HepG2 (cell line): ENCODE measurements around the gene S100A16. TPM values are rescaled to one million over a fixed set of nuclear protein-coding genes. Genes with fewer than 3 reads are reported as not detected.
A peak's percentile ranks its signal among the peaks of the same experiment; 100 is the strongest.

Source experiments
- CHD2 ChIP-seq: IDR thresholded peaks from 2 replicates; pipeline ENCODE4 v1.6.1; 2011; ENCODE audit warnings: low read depth, low read length, improper control_type of control experiment
- CREB1 ChIP-seq, 2 experiments: fragments of 450-650 bp in 1 of 2; IDR thresholded peaks; 2 replicates each; pipeline ENCODE4 v1.6.1; 2016 to 2017; ENCODE audit warnings: control low read depth in 1 of 2, mild to moderate bottlenecking in 1 of 2, missing compliant biosample characterization in 1 of 2, missing genetic modification characterization in 1 of 2
- ELF1 ChIP-seq: sonication (generic); formaldehyde crosslinking; IDR thresholded peaks from 2 replicates; pipeline ENCODE4 v1.4.0; 2020; ENCODE audit warnings: missing genetic modification reagents
- FOSL2 ChIP-seq: sonication (generic); formaldehyde crosslinking; IDR thresholded peaks from 2 replicates; pipeline ENCODE4 v1.4.0; 2020; ENCODE audit warnings: missing genetic modification reagents
- FOXP1 ChIP-seq, 2 experiments: fragments of 450-650 bp in 1 of 2; IDR thresholded peaks; 2 replicates each; pipeline ENCODE4 v1.6.1; 2017 to 2018; ENCODE audit warnings: antibody characterized with exemption in 1 of 2
- GABPB1 ChIP-seq: IDR thresholded peaks from 2 replicates; pipeline ENCODE4 v1.6.1; 2016; ENCODE audit warnings: mild to moderate bottlenecking, missing genetic modification reagents, moderate library complexity, missing compliant biosample characterization
- JARID2 ChIP-seq: sonication (generic); formaldehyde crosslinking; IDR thresholded peaks from 2 replicates; pipeline ENCODE4 v1.8.1; 2023; ENCODE audit warnings: missing genetic modification reagents, inconsistent platforms; ENCODE audit not compliant: insufficient replicate concordance
- MAZ ChIP-seq, 2 experiments: sonication (generic) in 1 of 2; formaldehyde crosslinking in 1 of 2; IDR thresholded peaks; 2 replicates each; pipeline versions ENCODE4 v1.5.0 to v1.6.1; 2012 to 2020; ENCODE audit warnings: low read depth in 2 of 2, mild to moderate bottlenecking in 2 of 2, borderline replicate concordance in 1 of 2, improper control_type of control experiment in 1 of 2, low read length in 1 of 2, missing genetic modification reagents in 1 of 2, moderate library complexity in 1 of 2
- MBD4 ChIP-seq: IDR thresholded peaks from 2 replicates; pipeline ENCODE4 v1.6.1; 2012; ENCODE audit warnings: low read length, inconsistent platforms, borderline replicate concordance
- PHF20 ChIP-seq: sonication (generic); formaldehyde crosslinking; IDR thresholded peaks from 2 replicates; pipeline ENCODE4 v1.5.0; 2020; ENCODE audit warnings: mild to moderate bottlenecking, missing genetic modification reagents
- PHF8 ChIP-seq: sonication (generic); formaldehyde crosslinking; IDR thresholded peaks from 2 replicates; pipeline ENCODE4 v1.5.0; 2020; ENCODE audit warnings: missing genetic modification reagents
- RAD51 ChIP-seq: fragments of 450-650 bp; IDR thresholded peaks from 2 replicates; pipeline ENCODE4 v1.6.1; 2016; ENCODE audit warnings: borderline replicate concordance
- RBFOX2 ChIP-seq: fragments of 200-400 bp; formaldehyde crosslinking; IDR thresholded peaks from 2 replicates; pipeline ENCODE4 v1.6.1; 2017; ENCODE audit warnings: low read depth, mild to moderate bottlenecking, low read length
- SKI ChIP-seq: fragments of 450-650 bp; IDR thresholded peaks from one replicate; pipeline ENCODE4 v1.6.1; 2018; ENCODE audit warnings: mild to moderate bottlenecking; ENCODE audit not compliant: partially characterized antibody
- TSC22D2 ChIP-seq: sonication (generic); formaldehyde crosslinking; IDR thresholded peaks from 2 replicates; pipeline ENCODE4 v1.5.1; 2020; ENCODE audit warnings: missing genetic modification reagents, mild to moderate bottlenecking, borderline replicate concordance
- ZNF10 ChIP-seq: sonication (generic); formaldehyde crosslinking; IDR thresholded peaks from 2 replicates; pipeline ENCODE4 v1.4.0; 2020; ENCODE audit warnings: mild to moderate bottlenecking, low read depth, missing genetic modification reagents, borderline replicate concordance
- ZNF326 ChIP-seq: sonication (generic); formaldehyde crosslinking; IDR thresholded peaks from 2 replicates; pipeline ENCODE4 v1.4.0; 2020; ENCODE audit warnings: missing genetic modification reagents, borderline replicate concordance
- ZNF468 ChIP-seq: sonication (generic); formaldehyde crosslinking; IDR thresholded peaks from 2 replicates; pipeline ENCODE4 v1.8.0; 2022; ENCODE audit warnings: mild to moderate bottlenecking, moderate library complexity, missing genetic modification reagents
- ZNF484 ChIP-seq: sonication (generic); formaldehyde crosslinking; IDR thresholded peaks from 2 replicates; pipeline ENCODE4 v1.5.1; 2020; ENCODE audit warnings: mild to moderate bottlenecking, low read depth, missing genetic modification reagents, borderline replicate concordance
- ZNF563 ChIP-seq: sonication (generic); formaldehyde crosslinking; IDR thresholded peaks from 2 replicates; pipeline ENCODE4 v1.8.0; 2022; ENCODE audit warnings: mild to moderate bottlenecking, moderate library complexity, missing genetic modification reagents
- ZNF839 ChIP-seq: sonication (generic); formaldehyde crosslinking; IDR thresholded peaks from 2 replicates; pipeline ENCODE4 v1.4.0; 2020; ENCODE audit warnings: missing genetic modification reagents, mild to moderate bottlenecking, borderline replicate concordance
- ZSCAN21 ChIP-seq: sonication (generic); formaldehyde crosslinking; IDR thresholded peaks from 2 replicates; pipeline ENCODE4 v1.8.0; 2022; ENCODE audit warnings: mild to moderate bottlenecking, missing genetic modification reagents, moderate library complexity, borderline replicate concordance
- polyA plus RNA-seq, 8 experiments: library from polyadenylated mRNA; depleted of rRNA in 3 of 8; stranded (reverse) in 7 of 8; unstranded in 1 of 8; fragments of >200 nt; fragmentation: Illumina TruSeq in 4 of 8; extraction: Trizol in 4 of 8; gene quantifications; 2 replicates each; pipeline versions ENCODE4 v1.2.1 to v1.2.3, GENCODE V29; 2011 to 2016; ENCODE audit warnings: low read depth in 4 of 8, missing spikeins in 1 of 8, mixed read lengths in 1 of 8; ENCODE audit not compliant: insufficient read depth in 1 of 8
- total RNA-seq, 5 experiments: library from RNA; depleted of rRNA; stranded (reverse); fragments of >200 nt; fragmentation: Illumina TruSeq; extraction: Trizol; gene quantifications; 2 replicates each; pipeline ENCODE4 v1.2.3, GENCODE V29; 2016; ENCODE audit warnings: low read depth in 1 of 5
- TF ChIP-seq, protein P1 (sequence below): sonication (generic); formaldehyde crosslinking; IDR thresholded peaks from 2 replicates; pipeline ENCODE4 v1.4.0; 2020; ENCODE audit warnings: missing genetic modification reagents
- TF ChIP-seq, protein P2 (sequence below): sonication (generic); formaldehyde crosslinking; IDR thresholded peaks from 2 replicates; pipeline ENCODE4 v1.4.0; 2020; ENCODE audit warnings: missing genetic modification reagents, borderline replicate concordance

S100A16 gene
- total and polyA plus RNA-seq, 2 of the 13 experiments (the other 11 are each of a cell fraction or from before 2014, with no cell fraction given), result 46.0 to 195 TPM

DNA sequence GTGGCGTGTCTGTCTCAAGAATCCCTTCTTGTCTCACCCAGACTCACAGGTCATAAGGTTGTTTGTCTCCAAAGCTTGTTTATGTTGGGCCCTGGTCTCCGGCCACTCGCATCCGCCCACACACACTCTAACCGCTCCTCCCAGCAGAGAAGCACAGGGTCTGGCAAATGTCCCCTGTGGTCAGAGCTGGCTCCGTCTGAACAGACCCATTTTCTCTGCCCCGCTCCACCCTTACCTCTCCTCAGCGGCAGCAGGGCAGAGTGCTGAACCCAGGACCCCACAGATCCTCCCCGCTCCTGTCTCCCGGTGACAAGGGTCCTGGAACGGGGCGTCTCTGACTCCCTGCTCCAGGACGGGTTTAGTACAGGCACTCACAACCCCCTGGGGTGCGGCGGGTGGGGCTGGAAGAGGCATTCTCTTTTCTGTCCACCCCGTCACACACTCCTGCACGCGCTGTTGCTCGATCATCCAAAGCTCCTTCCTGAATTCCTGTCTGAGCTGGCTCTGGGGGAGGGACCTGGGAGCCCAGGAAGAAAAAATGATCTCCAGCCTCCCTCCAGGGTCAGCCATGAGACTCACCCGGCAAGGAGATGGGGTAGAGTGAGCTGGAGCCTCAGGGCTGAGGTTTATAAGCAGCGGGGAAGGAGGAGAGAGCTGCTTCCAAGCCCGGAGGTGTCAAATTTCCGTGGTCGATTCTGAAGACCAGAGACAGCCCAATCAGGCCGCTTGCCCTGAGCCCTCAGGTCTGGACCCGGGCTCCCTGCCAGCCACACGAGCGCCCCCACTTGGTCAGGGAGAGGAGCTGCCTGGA is 14.2 kb upstream of the S100A16 start, which contains the start of gene S100A13 (continued):
- TF ChIP-seq ELF1 (CRISPR knock-in tag) (no peak), MBD4 (no peak), ZSCAN21 (CRISPR knock-in tag) (0 out of 2 replicates have a peak, but pooled peaks have one; percentile 24), CHD2 (no peak), PHF8 (CRISPR knock-in tag) (peak; percentile 38; the same call in 1 of the 2 replicates), JARID2 (no peak), GABPB1 (no peak; the same call in 1 of the 2 replicates), ZNF326 (CRISPR knock-in tag) (no peak), MAZ (IDR thresholded peaks at IDR 0.05; ENCODE audit: borderline replicate concordance, low read depth, low read length) (no peak), MAZ (CRISPR knock-in tag; IDR thresholded peaks at IDR 0.05; ENCODE audit: low read depth) (0 out of 2 replicates have a peak, but pooled peaks have one; percentile 27), RBFOX2 (no peak), FOXP1 (IDR thresholded peaks at IDR 0.05) (no peak), FOXP1 (CRISPR knock-in tag; IDR thresholded peaks at IDR 0.05) (0 out of 2 replicates have a peak, but pooled peaks have one; percentile 14), RAD51 (no peak), PHF20 (no peak; the same call in 1 of the 2 replicates), ZNF10 (no peak), CREB1 (IDR thresholded peaks at IDR 0.05) (no peak), CREB1 (CRISPR knock-in tag; IDR thresholded peaks at IDR 0.05) (no peak), SKI (no peak), ZNF468 (no peak), ZNF484 (CRISPR knock-in tag) (no peak), ZNF839 (CRISPR knock-in tag) (no peak; the same call in 1 of the 2 replicates), ZNF563 (CRISPR knock-in tag) (peak; percentile 63; the same call in 1 of the 2 replicates), FOSL2 (CRISPR knock-in tag) (no peak; the same call in 1 of the 2 replicates), TSC22D2 (CRISPR knock-in tag) (peak; percentile 37; the same call in 1 of the 2 replicates)
- TF ChIP-seq, protein P1, sequence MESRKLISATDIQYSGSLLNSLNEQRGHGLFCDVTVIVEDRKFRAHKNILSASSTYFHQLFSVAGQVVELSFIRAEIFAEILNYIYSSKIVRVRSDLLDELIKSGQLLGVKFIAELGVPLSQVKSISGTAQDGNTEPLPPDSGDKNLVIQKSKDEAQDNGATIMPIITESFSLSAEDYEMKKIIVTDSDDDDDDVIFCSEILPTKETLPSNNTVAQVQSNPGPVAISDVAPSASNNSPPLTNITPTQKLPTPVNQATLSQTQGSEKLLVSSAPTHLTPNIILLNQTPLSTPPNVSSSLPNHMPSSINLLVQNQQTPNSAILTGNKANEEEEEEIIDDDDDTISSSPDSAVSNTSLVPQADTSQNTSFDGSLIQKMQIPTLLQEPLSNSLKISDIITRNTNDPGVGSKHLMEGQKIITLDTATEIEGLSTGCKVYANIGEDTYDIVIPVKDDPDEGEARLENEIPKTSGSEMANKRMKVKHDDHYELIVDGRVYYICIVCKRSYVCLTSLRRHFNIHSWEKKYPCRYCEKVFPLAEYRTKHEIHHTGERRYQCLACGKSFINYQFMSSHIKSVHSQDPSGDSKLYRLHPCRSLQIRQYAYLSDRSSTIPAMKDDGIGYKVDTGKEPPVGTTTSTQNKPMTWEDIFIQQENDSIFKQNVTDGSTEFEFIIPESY (CRISPR knock-in tag), result no peak
- TF ChIP-seq, protein P2, sequence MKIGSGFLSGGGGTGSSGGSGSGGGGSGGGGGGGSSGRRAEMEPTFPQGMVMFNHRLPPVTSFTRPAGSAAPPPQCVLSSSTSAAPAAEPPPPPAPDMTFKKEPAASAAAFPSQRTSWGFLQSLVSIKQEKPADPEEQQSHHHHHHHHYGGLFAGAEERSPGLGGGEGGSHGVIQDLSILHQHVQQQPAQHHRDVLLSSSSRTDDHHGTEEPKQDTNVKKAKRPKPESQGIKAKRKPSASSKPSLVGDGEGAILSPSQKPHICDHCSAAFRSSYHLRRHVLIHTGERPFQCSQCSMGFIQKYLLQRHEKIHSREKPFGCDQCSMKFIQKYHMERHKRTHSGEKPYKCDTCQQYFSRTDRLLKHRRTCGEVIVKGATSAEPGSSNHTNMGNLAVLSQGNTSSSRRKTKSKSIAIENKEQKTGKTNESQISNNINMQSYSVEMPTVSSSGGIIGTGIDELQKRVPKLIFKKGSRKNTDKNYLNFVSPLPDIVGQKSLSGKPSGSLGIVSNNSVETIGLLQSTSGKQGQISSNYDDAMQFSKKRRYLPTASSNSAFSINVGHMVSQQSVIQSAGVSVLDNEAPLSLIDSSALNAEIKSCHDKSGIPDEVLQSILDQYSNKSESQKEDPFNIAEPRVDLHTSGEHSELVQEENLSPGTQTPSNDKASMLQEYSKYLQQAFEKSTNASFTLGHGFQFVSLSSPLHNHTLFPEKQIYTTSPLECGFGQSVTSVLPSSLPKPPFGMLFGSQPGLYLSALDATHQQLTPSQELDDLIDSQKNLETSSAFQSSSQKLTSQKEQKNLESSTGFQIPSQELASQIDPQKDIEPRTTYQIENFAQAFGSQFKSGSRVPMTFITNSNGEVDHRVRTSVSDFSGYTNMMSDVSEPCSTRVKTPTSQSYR (CRISPR knock-in tag), result no peak
